Activated T-cell treated with anti-CD3 and anti-CD28 coated beads, Interleukin-2, amount 50 U/mL, for 4 hours (primary cell): Measurements from ENCODE around the gene HOXC9. TPM values are rescaled to one million over a fixed set of nuclear protein-coding genes. Genes with fewer than 3 reads are reported as not detected.

ENCODE experiments used
- ATAC-seq, 2 donors: fragments of 200-7000 bp; cut with Tn5 transposase; one replicate each; pipeline ENCODE4 v1.10.0; 2021
- DNase-seq: peaks from one replicate; pipeline ENCODE4 v3.0.0-alpha.2; 2020
- H3K27me3 Mint-ChIP-seq: one replicate; pipeline ENCODE4 v1.8.0; 2021; ENCODE audit warnings: low read depth, mixed read lengths
- H3K36me3 Mint-ChIP-seq: one replicate; pipeline ENCODE4 v1.8.0; 2022; ENCODE audit warnings: mixed read lengths; ENCODE audit not compliant: insufficient read depth
- H3K4me1 Mint-ChIP-seq: one replicate; pipeline ENCODE4 v1.8.0; 2021; ENCODE audit warnings: low read depth, mixed read lengths
- H3K4me3 Mint-ChIP-seq: one replicate; pipeline ENCODE4 v1.8.0; 2021; ENCODE audit warnings: mild to moderate bottlenecking, moderate library complexity, mixed read lengths
- H3K9me3 Mint-ChIP-seq: one replicate; pipeline ENCODE4 v1.8.0; 2021; ENCODE audit warnings: mixed read lengths
- total RNA-seq, 3 donors: library from RNA; stranded (reverse); gene quantifications; one replicate each; pipeline ENCODE4 v1.2.1, GENCODE V29; 2021

HOXC9 gene
- total RNA-seq, 3 donors from 2014 or later = not detected

DNA sequence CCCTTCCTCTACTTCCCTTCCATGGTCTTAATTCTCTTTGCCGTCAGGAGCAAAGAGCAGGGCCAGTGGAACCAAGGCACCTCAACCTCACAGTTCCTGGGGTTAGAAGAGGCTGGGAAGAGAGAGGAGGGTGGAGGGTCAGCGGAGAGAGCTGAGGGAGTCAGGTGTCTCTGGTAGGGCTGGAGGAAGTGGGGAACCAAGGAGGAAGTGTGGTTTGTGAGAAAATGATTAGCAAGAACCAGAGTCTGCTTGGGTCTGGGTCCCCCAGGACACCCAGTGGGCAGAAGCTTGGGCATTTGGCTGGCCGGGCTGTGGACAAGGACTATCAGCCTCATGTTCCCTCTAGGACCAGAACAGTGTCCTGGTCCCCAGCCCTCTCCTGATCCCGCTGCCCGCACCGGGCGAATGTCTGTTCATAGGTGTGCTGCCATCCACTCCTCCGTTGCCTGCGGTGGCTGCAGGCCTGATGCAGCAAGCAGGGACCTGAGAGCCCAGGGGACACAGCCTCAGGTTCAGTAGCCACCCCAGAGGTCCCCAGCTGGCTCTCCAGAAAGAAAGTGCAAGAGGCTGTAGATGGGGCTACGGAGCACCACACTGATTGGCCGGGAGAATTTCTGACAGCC lies 42.9 kb upstream of the HOXC9 start:
- no peaks in the 10 kb centered on the region for H3K9me3 Mint-ChIP-seq
- ATAC-seq (no peak), DNase-seq (no peak)
- no peak overlapping the region for H3K4me3 Mint-ChIP-seq
- H3K4me1 Mint-ChIP-seq = peaks cover 20% of the 10 kb centered on the region
- no peaks in the 10 kb centered on the region for H3K36me3 Mint-ChIP-seq
- peaks cover 86% of the 10 kb centered on the region for H3K27me3 Mint-ChIP-seq

DNA sequence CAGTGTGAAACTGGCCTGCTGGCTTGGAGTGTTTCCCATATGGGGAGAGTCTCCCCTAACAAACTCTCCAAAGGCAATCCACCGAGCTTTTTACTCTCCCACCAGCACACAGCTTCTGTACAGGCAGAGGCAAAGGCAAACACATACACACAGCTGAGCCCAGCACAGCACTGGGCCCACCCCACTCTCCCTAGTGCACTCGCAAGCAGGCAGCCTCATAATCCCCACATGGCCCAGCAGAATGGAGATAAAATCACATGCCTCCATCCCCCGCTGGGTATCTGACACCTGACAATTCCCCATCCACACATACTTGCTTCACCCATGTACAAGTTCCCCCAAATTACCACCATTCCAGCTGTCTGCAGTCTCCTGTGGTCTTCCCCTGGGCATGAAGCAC lies 41.8 kb upstream of the HOXC9 start:
- H3K4me3 Mint-ChIP-seq = no peak overlapping the region
- ATAC-seq (no peak), DNase-seq (no peak)
- peaks cover 86% of the 10 kb centered on the region for H3K27me3 Mint-ChIP-seq
- H3K36me3 Mint-ChIP-seq = no peaks in the 10 kb centered on the region
- H3K9me3 Mint-ChIP-seq = no peaks in the 10 kb centered on the region
- H3K4me1 Mint-ChIP-seq = peaks cover 20% of the 10 kb centered on the region

DNA sequence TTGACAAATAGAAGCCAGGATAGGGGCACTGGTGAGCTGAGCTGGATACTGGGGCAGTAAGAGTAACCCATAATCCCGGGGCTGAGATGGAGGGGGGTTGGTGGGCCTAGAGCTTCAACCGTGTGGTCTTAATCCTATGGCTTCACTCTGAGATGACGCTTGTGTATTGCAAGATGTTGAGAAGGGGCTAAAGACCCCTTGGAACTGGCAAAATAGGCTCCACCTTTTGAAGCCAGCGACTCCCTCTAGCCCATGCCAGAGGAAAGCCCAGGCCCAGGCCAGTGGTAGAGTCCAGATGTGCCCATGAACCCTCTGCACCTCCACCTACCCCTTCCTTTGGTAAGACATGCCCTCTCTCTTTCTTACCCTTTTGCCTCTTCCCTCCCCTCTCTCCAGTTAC lies 40.6 kb upstream of the HOXC9 start:
- Mint-ChIP-seq H3K4me3 (no peak overlapping the region), H3K36me3 (no peaks in the 10 kb centered on the region), H3K9me3 (no peaks in the 10 kb centered on the region), H3K27me3 (peaks cover 84% of the 10 kb centered on the region), H3K4me1 (peaks cover 23% of the 10 kb centered on the region)
- DNase-seq (no peak), ATAC-seq (no peak)

DNA sequence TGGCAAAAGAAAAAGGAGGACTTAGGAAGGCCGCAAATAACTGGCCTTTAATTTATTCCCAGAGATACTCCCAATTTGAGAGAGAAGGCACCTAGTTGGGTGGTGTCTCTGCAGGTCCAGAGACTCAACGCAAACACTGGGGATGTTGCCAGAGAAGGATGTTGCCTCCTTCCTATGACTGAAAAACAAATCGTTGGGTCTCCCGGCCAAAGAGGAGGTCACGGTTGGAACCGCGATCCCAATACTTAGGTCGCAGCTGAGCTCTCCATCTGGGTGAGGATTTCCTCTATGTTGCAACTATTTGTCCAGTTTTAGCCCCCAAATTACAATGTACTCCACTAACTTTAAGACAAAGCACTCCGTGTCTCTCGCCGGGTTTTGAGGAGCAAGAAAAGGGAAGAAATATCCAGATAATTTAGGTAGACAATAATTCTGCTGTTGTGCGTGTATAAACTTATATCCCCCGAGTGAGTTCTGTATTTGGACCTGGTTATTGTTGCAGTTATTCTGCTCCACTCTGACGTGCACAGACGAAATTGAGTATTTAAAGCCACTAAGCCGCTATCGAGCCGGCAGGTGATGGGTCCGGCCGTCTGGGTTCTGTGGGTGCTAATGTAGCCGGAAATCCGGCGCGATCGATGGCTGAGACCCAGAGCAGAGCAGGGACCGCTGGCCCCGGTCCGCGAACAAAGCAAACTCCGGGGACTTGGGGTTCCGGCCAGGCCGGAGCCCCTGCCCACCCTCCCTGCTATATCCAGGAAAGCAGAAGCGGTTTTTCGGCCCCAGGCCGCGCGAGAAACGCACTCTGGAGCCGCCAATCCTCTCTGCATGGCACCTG lies 39.6 kb upstream of the HOXC9 start:
- no peaks in the 10 kb centered on the region for H3K9me3 Mint-ChIP-seq
- no peaks in the 10 kb centered on the region for H3K36me3 Mint-ChIP-seq
- DNase-seq (no peak), ATAC-seq (no peak)
- H3K4me1 Mint-ChIP-seq = peaks cover 33% of the 10 kb centered on the region
- H3K27me3 Mint-ChIP-seq = peaks cover 87% of the 10 kb centered on the region
- no peak overlapping the region for H3K4me3 Mint-ChIP-seq

DNA sequence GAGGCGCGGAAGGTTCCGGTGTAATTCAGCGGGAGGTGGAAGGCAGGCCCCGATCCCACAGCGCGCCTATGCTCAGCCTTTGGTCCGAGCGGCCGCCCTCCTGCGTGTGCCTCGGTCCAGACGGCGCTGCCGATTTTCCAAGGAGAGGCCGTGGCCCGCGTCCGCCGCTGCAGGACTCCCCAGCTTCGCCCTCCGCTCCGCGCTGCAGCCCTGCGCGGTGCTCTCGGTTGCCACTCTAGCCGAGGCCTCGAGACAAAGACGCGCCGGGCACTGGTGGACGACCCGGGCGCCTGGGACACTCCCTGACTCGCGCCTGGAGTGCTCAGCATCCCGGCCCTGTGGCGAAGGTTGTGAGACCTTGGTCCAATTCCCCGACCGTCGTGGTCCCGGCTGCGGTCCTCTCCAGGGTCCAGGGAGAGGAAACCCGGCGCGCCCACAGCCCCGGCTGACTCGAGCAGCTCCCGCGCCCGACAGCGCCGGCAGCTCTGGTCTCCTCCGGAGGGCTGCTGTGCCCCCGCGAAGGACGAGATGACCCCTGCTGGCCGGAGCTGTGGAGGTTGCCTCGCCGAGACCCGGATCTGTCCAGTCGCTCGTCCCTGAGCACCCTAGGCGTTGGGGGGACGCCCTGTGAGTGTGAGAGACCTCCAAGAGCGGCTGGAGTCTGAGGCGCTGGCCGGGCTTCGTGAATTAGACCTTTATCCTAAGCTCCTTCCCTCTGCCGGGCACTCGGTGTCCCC lies 38.8 kb upstream of the HOXC9 start:
- H3K4me1 Mint-ChIP-seq = peaks cover 34% of the 10 kb centered on the region
- peaks cover 87% of the 10 kb centered on the region for H3K27me3 Mint-ChIP-seq
- peaks cover under 1% of the 10 kb centered on the region for H3K36me3 Mint-ChIP-seq
- no peak for ATAC-seq
- H3K9me3 Mint-ChIP-seq = no peaks in the 10 kb centered on the region
- no peak overlapping the region for H3K4me3 Mint-ChIP-seq
- no peak for DNase-seq

DNA sequence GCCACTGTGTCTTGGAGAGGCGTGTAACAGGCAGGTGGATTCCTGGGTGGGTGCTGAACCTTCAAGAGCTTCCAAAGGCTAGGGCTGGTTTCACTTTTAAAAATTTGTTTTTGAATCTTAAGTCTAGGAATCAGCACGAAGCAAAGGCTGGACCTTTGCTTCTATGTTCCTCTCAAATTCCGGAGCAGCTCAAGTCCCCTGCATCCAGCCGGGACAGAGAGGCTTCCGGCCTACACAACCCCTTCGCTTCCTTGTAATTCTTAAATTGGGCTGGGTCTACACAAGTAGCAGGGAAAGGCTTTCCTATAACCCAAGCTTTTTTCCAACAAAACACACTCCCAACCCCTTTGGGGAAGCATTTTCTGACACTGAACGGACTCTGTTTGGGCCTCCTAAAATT lies 37.0 kb upstream of the HOXC9 start:
- Mint-ChIP-seq H3K9me3 (no peaks in the 10 kb centered on the region), H3K4me1 (peaks cover 38% of the 10 kb centered on the region), H3K27me3 (peaks cover 88% of the 10 kb centered on the region), H3K36me3 (peaks cover 1% of the 10 kb centered on the region), H3K4me3 (no peak overlapping the region)
- no peak for ATAC-seq
- DNase-seq = no peak

DNA sequence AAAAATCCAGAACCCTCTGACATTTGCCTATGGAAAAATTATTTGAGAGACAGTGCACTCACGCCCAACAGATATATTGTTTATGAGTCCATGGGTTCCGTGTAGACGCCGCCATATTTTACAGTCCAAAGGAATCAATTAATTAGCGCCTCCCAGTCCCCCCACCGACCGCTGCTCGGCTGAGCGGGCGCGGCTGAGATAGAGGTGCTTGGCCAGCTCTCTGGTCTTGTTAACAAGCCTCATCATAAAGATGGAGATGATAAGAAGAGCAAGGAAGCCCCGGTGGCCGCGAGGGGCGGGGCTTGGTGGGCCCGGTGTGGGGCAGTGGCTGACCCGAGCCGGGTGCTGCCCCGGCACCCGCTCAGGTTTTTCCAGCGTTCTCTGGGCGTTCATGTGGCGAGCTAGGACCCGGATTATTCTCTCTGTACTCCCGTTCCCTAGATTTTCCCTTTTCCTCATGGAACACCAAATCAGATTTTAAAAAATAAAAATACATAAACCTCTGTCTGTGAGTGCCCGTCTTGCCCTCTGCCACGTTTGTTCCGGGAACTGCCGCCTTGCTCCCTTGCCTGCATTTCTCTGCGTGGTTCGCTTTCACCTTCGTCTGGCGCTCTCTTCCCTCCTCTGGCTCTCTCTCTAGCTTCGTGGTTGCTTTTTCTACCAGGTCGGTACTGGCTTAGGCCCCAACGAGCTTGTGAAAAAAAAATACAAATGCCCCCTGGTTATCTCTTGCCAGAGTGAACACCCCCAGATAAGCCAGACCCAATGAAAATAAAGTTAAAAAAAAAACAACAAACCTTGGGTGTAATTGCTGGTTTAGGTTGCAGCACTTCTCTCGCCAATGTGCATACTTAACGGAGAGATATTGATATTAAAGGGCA lies 36.3 kb upstream of the HOXC9 start:
- peaks cover 1% of the 10 kb centered on the region for H3K36me3 Mint-ChIP-seq
- peaks cover 88% of the 10 kb centered on the region for H3K27me3 Mint-ChIP-seq
- H3K4me3 Mint-ChIP-seq = no peak overlapping the region
- H3K4me1 Mint-ChIP-seq = peaks cover 38% of the 10 kb centered on the region
- ATAC-seq (no peak), DNase-seq (no peak)
- no peaks in the 10 kb centered on the region for H3K9me3 Mint-ChIP-seq

DNA sequence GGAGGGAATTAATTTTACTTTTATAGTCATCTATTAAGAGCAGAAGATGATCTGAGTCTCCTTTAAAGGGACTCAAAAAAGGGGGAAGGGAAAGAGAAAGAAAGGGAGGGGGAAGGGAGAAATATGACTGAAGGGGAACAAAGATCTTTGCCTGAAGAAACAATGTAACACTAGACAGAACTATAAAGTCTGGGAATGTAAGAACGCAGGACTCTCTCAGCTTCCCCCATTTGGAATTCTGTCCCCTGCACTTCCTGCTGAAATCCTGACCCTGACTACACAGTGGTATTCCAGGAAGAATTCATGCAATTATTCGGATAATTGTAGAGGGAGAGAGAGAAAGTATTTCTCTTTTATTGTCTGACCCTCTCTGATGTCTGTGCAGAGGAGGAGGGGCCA lies 35.6 kb upstream of the HOXC9 start:
- Mint-ChIP-seq H3K9me3 (no peaks in the 10 kb centered on the region), H3K36me3 (peaks cover 1% of the 10 kb centered on the region), H3K4me3 (no peak overlapping the region), H3K4me1 (peaks cover 38% of the 10 kb centered on the region), H3K27me3 (peaks cover 90% of the 10 kb centered on the region)
- ATAC-seq = no peak
- DNase-seq = no peak

DNA sequence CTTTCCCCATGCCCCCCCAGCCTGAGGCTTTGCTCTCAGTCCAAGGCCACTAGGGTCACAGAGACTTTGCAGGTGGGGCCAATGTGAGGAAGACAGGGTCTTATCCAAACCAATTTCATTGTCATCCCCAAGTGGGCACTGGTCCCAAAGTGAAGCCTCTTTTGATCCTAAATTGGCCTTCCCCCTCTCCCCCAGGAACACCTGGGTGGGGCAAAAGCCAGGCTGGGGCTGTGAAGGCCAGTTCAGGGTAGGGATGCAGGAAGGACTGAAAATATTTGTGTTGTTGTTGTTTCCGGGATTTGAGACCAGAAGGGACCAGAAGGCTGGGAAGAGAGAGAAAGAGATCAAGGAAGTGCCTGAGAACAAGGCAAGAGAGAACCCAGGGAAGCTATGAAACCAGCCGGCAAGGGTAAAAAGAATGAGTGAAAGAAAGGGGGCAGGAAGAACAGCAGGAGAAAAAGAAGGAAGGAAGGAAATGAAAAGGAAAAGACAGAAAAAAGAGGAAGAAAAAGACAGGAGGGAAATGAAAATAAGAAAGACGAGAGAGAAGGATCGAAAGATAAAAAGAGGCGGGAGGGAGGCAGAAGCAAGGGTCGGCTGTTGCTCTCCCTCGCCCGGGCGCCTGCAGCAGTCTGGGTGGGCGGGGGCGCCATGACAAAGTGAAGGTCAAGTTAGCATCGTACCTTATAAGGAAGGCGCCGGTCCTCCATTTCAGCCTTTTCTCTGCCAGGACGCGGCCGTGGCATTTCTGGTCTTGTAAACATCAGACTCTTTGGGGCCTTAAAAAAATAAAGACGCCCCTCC lies 34.5 kb upstream of the HOXC9 start:
- DNase-seq = no peak
- no peaks in the 10 kb centered on the region for H3K9me3 Mint-ChIP-seq
- ATAC-seq = no peak
- peak overlapping the region; percentile 14 for H3K4me3 Mint-ChIP-seq
- peaks cover 90% of the 10 kb centered on the region for H3K27me3 Mint-ChIP-seq
- H3K4me1 Mint-ChIP-seq = peaks cover 35% of the 10 kb centered on the region
- peaks cover 1% of the 10 kb centered on the region for H3K36me3 Mint-ChIP-seq

DNA sequence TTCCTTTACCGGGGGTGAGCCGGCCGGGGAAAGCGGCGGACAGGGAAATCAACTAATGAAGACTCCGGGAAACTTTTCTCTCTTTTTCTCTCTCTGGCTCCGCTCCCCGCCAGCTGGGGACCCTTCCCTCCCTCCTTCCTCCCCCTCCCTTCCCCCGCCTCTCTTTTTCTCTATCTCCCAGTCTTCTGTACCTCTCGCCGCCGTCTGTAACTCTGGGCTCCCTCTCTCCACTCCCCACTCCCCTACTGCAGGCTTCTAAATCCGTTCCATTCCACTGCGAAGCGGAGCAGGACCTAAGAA lies 33.9 kb upstream of the HOXC9 start:
- peaks cover 1% of the 10 kb centered on the region for H3K36me3 Mint-ChIP-seq

DNA sequence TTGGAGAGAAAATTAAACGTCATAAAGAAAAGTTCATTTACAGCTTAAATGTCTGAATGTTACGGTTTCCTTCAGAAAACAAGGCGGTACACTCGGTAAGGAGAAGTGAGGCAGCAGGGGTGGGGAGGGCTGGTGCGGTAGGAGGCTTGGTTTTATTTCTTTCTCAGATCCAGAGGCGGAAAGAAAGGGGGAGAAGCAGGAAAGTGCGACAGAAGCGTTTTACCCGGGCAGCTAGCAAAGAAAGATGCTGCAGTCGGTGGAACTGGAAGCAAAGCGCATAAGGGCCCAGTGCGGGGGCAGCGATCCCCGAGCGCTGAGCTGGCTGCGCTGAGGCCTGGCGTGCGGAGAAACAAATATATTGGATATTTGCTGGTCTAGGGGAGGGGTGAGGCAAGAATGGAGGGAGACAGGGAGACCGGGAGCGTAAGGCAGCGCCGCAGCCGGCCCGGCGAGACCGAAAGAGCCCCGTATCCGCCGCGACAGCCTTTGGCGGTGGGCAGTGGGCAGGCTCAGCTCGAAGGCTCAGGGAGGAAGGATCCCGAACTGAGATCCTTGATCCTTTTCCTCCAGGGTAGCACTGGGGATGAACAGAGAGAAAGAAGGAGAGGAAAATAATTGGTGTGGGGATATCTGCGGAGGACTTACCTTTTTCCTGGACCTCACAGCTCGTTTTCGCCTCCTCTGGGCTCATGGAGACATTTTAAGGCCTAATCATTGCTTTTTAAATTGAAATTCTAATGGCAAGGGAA lies 33.4 kb upstream of the HOXC9 start:
- no peak overlapping the region for H3K4me3 Mint-ChIP-seq
- H3K36me3 Mint-ChIP-seq = peaks cover 1% of the 10 kb centered on the region
- ATAC-seq (no peak), DNase-seq (no peak)
- H3K27me3 Mint-ChIP-seq = peaks cover 97% of the 10 kb centered on the region
- no peaks in the 10 kb centered on the region for H3K9me3 Mint-ChIP-seq
- peaks cover 33% of the 10 kb centered on the region for H3K4me1 Mint-ChIP-seq

More for the DNA sequence above, 33.9 kb upstream of the HOXC9 start:
- no peak for ATAC-seq
- no peaks in the 10 kb centered on the region for H3K9me3 Mint-ChIP-seq
- H3K4me1 Mint-ChIP-seq = peaks cover 33% of the 10 kb centered on the region
- DNase-seq = no peak
- H3K4me3 Mint-ChIP-seq = no peak overlapping the region
- H3K27me3 Mint-ChIP-seq = peaks cover 93% of the 10 kb centered on the region

DNA sequence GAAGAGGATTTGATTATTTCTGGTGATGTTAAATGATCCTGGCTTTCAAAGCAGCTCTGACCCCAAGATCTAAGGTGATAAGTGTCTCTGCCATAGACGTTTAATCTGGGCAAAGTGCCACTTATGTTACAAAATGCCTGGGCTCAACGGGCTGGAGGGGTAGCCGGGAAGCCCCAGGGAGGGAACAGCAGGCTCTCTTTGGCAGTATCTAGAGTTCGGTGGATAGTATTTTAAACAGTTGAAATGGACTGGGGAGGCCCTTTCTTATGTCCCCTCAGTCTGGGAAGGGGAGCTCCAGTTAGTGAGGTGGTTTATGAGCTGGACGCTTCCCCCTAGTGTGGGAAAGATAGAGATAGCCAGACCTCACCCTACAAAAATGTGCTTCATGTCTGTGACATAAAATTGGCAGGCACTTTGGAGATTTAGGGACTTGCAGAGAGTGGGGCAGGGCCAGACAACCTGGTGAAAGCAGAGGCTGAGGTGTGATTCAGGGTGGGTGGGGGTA lies 32.5 kb upstream of the HOXC9 start:
- Mint-ChIP-seq H3K9me3 (no peaks in the 10 kb centered on the region), H3K27me3 (peaks cover 99% of the 10 kb centered on the region), H3K4me1 (peaks cover 33% of the 10 kb centered on the region), H3K36me3 (peaks cover 1% of the 10 kb centered on the region), H3K4me3 (no peak overlapping the region)
- ATAC-seq = no peak
- no peak for DNase-seq
